Mucosa of stomach (tissue), 1 donor: ENCODE results near the gene PRDM8.
"Not testable (repeated sequence)": the region's sequence is repeated elsewhere in the genome, so short reads cannot be mapped to it uniquely, and the experiment has no call there.

ENCODE experiments used
- H3K27me3 ChIP-seq: one replicate; pipeline ENCODE4 v1.7.0; 2013; ENCODE audit warnings: mild to moderate bottlenecking, low read length; ENCODE audit not compliant: control insufficient read depth, insufficient read depth
- H3K36me3 ChIP-seq: one replicate; pipeline ENCODE4 v1.7.0; 2013; ENCODE audit warnings: low read length; ENCODE audit not compliant: control insufficient read depth, insufficient read depth
- H3K4me1 ChIP-seq: one replicate; pipeline ENCODE4 v1.7.0; 2013; ENCODE audit warnings: mild to moderate bottlenecking, low read length; ENCODE audit not compliant: control insufficient read depth, insufficient read depth
- H3K4me3 ChIP-seq: one replicate; pipeline ENCODE4 v1.7.0; 2013; ENCODE audit warnings: low read length
- H3K9ac ChIP-seq: one replicate; pipeline ENCODE4 v1.7.0; 2013; ENCODE audit warnings: mild to moderate bottlenecking, low read length, moderate library complexity
- H3K9me3 ChIP-seq: one replicate; pipeline ENCODE4 v1.7.0; 2013; ENCODE audit warnings: mild to moderate bottlenecking, low read length, moderate library complexity; ENCODE audit not compliant: control insufficient read depth
- donor health status: Pancreatic carcinoma.

PRDM8 gene

GRCh38 chr4:80171656-80172055 is 25.6 kb upstream of the PRDM8 start:
- no peak overlapping the region for H3K4me3 ChIP-seq
- no peaks in the 10 kb centered on the region for H3K4me1 ChIP-seq
- no peaks in the 10 kb centered on the region for H3K36me3 ChIP-seq
- no peaks in the 10 kb centered on the region for H3K27me3 ChIP-seq
- no peaks in the 10 kb centered on the region for H3K9me3 ChIP-seq
- no peak overlapping the region for H3K9ac ChIP-seq

GRCh38 chr4:80172203-80172602 is 25.1 kb upstream of the PRDM8 start:
- H3K4me3 ChIP-seq, result no peak overlapping the region
- H3K9me3 ChIP-seq, result no peaks in the 10 kb centered on the region
- no peaks in the 10 kb centered on the region for H3K27me3 ChIP-seq
- H3K9ac ChIP-seq, result no peak overlapping the region
- no peaks in the 10 kb centered on the region for H3K36me3 ChIP-seq
- no peaks in the 10 kb centered on the region for H3K4me1 ChIP-seq

DNA sequence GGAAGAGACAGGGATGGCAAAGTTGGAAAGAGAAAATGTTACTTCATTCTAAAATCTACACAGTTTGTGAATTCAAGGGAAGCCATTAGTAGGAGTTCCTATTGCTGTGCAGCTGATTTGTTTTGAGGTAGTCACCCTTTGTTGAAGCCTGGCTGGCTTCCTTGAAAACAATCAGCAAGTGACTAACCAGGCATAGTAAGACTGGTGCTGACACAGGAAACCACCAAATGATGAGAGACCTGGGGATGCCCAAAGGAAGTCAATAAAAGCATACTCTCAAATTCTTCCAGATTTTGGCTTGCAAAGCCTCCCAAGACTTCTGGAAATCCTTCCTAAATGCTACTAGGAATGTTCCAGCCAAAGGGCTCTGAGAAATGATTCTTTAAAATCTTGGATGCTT is 23.9 kb upstream of the PRDM8 start:
- Histone ChIP-seq H3K36me3 (no peaks in the 10 kb centered on the region), H3K27me3 (no peaks in the 10 kb centered on the region), H3K9ac (no peak overlapping the region), H3K4me1 (no peaks in the 10 kb centered on the region), H3K9me3 (no peaks in the 10 kb centered on the region), H3K4me3 (no peak overlapping the region)

GRCh38 chr4:80173841-80174240 is 23.5 kb upstream of the PRDM8 start:
- no peak overlapping the region for H3K9ac ChIP-seq
- H3K4me1 ChIP-seq, result no peaks in the 10 kb centered on the region
- H3K9me3 ChIP-seq, result no peaks in the 10 kb centered on the region
- H3K27me3 ChIP-seq, result no peaks in the 10 kb centered on the region
- no peaks in the 10 kb centered on the region for H3K36me3 ChIP-seq
- no peak overlapping the region for H3K4me3 ChIP-seq

- H3K4me1 ChIP-seq, H3K9ac ChIP-seq, H3K4me3 ChIP-seq, H3K36me3 ChIP-seq, H3K27me3 ChIP-seq, H3K9me3 ChIP-seq: not testable (repeated sequence)
These were observed 19.5 kb upstream of the PRDM8 start for GRCh38 chr4:80177793-80178192.

GRCh38 chr4:80178964-80179363 is 18.3 kb upstream of the PRDM8 start:
- H3K27me3 ChIP-seq, result peaks cover 20% of the 10 kb centered on the region
- H3K4me3 ChIP-seq, result no peak overlapping the region
- H3K9ac ChIP-seq, result no peak overlapping the region
- H3K36me3 ChIP-seq, result no peaks in the 10 kb centered on the region
- no peaks in the 10 kb centered on the region for H3K9me3 ChIP-seq
- H3K4me1 ChIP-seq, result peaks cover 4% of the 10 kb centered on the region

GRCh38 chr4:80179637-80180161 is 17.6 kb upstream of the PRDM8 start:
- peaks cover 27% of the 10 kb centered on the region for H3K27me3 ChIP-seq
- no peak overlapping the region for H3K9ac ChIP-seq
- no peaks in the 10 kb centered on the region for H3K9me3 ChIP-seq
- no peak overlapping the region for H3K4me3 ChIP-seq
- peaks cover 10% of the 10 kb centered on the region for H3K4me1 ChIP-seq
- no peaks in the 10 kb centered on the region for H3K36me3 ChIP-seq

GRCh38 chr4:80180743-80181142 is 16.6 kb upstream of the PRDM8 start:
- no peaks in the 10 kb centered on the region for H3K9me3 ChIP-seq
- no peak overlapping the region for H3K9ac ChIP-seq
- no peak overlapping the region for H3K4me3 ChIP-seq
- H3K4me1 ChIP-seq, result peaks cover 20% of the 10 kb centered on the region
- H3K36me3 ChIP-seq, result no peaks in the 10 kb centered on the region
- peaks cover 38% of the 10 kb centered on the region for H3K27me3 ChIP-seq

DNA sequence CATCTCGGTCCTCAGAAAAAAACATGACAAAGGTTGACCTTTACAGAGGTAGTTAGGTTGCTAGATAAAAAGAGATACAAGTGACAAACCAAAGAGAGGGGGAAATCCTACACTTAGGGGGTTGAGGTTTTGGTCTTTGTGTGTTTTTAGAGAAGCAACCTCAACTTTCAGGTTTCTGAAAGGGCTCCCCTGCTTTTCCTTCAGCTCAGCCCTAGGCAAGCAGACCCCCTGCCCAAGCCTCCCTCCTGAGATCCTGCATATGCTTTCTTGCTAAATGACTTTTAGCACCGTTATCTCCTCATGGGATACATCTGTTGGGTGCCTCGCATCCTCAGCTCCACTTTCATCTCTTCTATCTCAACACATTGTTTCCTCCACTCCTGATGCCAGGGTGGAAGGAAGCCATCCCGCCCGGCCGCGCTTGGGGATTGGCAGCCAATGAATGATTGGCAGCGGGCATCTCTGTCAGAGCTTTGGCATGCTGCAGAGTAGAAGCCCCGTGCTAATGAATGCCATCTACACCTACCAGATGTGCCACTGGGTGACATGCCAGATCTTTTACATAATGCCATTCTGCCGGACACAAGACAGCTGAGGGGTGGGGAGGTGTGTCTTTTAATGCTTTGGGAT is 15.0 kb upstream of the PRDM8 start:
- H3K4me3 ChIP-seq, result no peak overlapping the region

DNA sequence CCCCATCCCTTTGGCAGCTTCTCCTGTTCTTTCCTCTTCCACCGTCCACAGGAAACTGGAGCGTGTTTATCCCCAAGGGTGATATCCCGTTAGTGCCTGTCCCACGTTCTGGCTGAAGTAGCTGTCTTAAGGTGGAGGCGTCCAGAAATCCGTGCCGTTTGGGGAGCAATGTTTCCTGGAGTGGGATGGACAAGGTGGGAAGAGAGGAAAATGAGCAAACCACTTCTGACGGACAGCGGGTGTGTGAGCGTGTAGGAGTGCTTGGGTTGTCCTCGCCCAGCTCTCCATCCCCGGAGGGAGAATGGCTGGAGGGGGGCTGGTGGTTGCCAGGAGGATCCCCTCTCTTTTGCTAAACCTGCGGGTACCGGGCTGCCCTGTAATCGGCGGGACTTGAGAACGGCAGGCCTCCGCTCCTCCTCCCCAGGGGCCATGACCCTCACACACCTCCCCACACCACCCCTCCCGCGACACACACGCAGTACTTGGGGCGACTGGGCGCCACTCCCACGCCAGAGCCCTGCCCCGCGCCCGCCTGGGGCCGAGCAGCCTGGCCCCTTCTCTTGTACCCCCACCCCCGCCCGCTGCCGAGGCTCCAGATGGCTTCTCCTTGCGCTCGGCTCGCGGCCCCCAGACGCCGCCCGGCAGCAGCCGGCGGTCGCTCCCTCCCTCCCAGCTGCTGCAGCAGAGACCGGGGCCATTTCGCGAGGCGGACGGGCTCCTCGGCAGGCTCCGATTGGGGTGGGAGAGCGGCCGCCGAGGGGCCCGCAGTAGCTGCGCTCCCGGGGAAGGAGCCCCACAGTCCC is 13.9 kb upstream of the PRDM8 start:
- H3K27me3 ChIP-seq, result peaks cover 62% of the 10 kb centered on the region
- peaks cover 20% of the 10 kb centered on the region for H3K4me1 ChIP-seq
- no peaks in the 10 kb centered on the region for H3K36me3 ChIP-seq
- H3K9me3 ChIP-seq, result no peaks in the 10 kb centered on the region
- H3K4me3 ChIP-seq, result no peak overlapping the region
- H3K9ac ChIP-seq, result peak overlapping the region; percentile 48

More for the DNA sequence above, 15.0 kb upstream of the PRDM8 start:
- H3K9me3 ChIP-seq, result no peaks in the 10 kb centered on the region
- no peak overlapping the region for H3K9ac ChIP-seq
- H3K27me3 ChIP-seq, result peaks cover 51% of the 10 kb centered on the region
- no peaks in the 10 kb centered on the region for H3K36me3 ChIP-seq
- peaks cover 20% of the 10 kb centered on the region for H3K4me1 ChIP-seq

- peak overlapping the region; percentile 56 for H3K4me3 ChIP-seq
- H3K27me3 ChIP-seq, result peaks cover 70% of the 10 kb centered on the region
- no peaks in the 10 kb centered on the region for H3K36me3 ChIP-seq
- H3K9me3 ChIP-seq, result no peaks in the 10 kb centered on the region
- peak overlapping the region; percentile 64 for H3K9ac ChIP-seq
- H3K4me1 ChIP-seq, result peaks cover 20% of the 10 kb centered on the region
These were observed 13.1 kb upstream of the PRDM8 start for GRCh38 chr4:80184053-80184824.
